HG02610 (cell line): ENCODE results near the gene TRPM4.
A peak's percentile ranks its signal among the peaks of the same experiment; 100 is the strongest.
"Not testable (repeated sequence)": the region's sequence is repeated elsewhere in the genome, so short reads cannot be mapped to it uniquely, and the experiment has no call there.

ENCODE experiments used
- ATAC-seq: cut with Tn5 transposase; IDR thresholded peaks from one replicate; pipeline ENCODE4 v1.9.1; 2021; ENCODE audit warnings: mild to moderate bottlenecking, moderate library complexity; ENCODE audit not compliant: unreplicated experiment

The TRPM4 gene

GRCh38 chr19:49157445-49158224 is at the start of gene TRPM4:
TRPM4 (plus strand) TSS chr19:49157792; CDS start chr19:49157867, 75 bp downstream.
- no peak for ATAC-seq

GRCh38 chr19:49109051-49109450 is 48.5 kb upstream of the TRPM4 start:
- no peak for ATAC-seq

GRCh38 chr19:49109569-49110233 is 47.9 kb upstream of the TRPM4 start:
- ATAC-seq = no peak

GRCh38 chr19:49110567-49110966 is 47.0 kb upstream of the TRPM4 start:
- no peak for ATAC-seq

GRCh38 chr19:49111218-49111998 is 46.2 kb upstream of the TRPM4 start:
- no peak for ATAC-seq

- peak; percentile 53 for ATAC-seq
Measured at GRCh38 chr19:49113762-49114629, 43.6 kb upstream of the TRPM4 start, which contains the start of gene LIN7B. LIN7B (plus strand) TSS chr19:49114370; CDS start chr19:49114405, 35 bp downstream.

GRCh38 chr19:49114630-49115363 is 42.8 kb upstream of the TRPM4 start:
- no peak for ATAC-seq

GRCh38 chr19:49116544-49116943 is 41.0 kb upstream of the TRPM4 start:
- no peak for ATAC-seq

- no peak for ATAC-seq
Measured at GRCh38 chr19:49117677-49118564, 39.7 kb upstream of the TRPM4 start.

- ATAC-seq = peak; percentile 81
Measured at GRCh38 chr19:49118565-49119410, 38.8 kb upstream of the TRPM4 start, which contains the start of gene C19orf73. C19orf73 (minus strand) TSS chr19:49119143; CDS start chr19:49119022, 121 bp downstream.

GRCh38 chr19:49119411-49120324 is 37.9 kb upstream of the TRPM4 start, which contains the start of gene PPFIA3:
PPFIA3 (plus strand) TSS chr19:49119544; CDS start chr19:49127874, 8,330 bp downstream.
- no peak for ATAC-seq

- ATAC-seq = no peak
Measured at GRCh38 chr19:49120325-49120683, 37.3 kb upstream of the TRPM4 start.

GRCh38 chr19:49120868-49121267 is 36.7 kb upstream of the TRPM4 start:
- ATAC-seq = no peak

- ATAC-seq = not testable (repeated sequence)
Measured at GRCh38 chr19:49121841-49122240, 35.8 kb upstream of the TRPM4 start.

GRCh38 chr19:49123285-49123684 is 34.3 kb upstream of the TRPM4 start:
- not testable (repeated sequence) for ATAC-seq

- ATAC-seq = no peak
Measured at GRCh38 chr19:49125025-49125731, 32.4 kb upstream of the TRPM4 start.
